C4-2B (cell line): ENCODE measurements around the gene TEX9.

ENCODE experiments used
- CTCF ChIP-seq: fragments of 450-650 bp; conservative IDR thresholded peaks from 2 replicates; pipeline ENCODE4 v1.5.1; 2017; ENCODE audit warnings: mild to moderate bottlenecking
- ZFX ChIP-seq: fragments of 450-650 bp; IDR thresholded peaks from 2 replicates; pipeline ENCODE4 v1.6.1; 2017

GRCh38 chr15:56460071-56460470, 94.8 kb downstream of the TEX9 start:
- no peak for TF ChIP-seq CTCF
- no peak for TF ChIP-seq ZFX
